Urinary bladder (tissue), 4 donors: ENCODE data around the gene TBC1D21. TPM values are rescaled to one million over a fixed set of nuclear protein-coding genes. Genes with fewer than 3 reads are reported as not detected.
"Not testable (repeated sequence)": the region's sequence is repeated elsewhere in the genome, so short reads cannot be mapped to it uniquely, and the experiment has no call there.

Experiments
- DNase-seq: peaks from one replicate; pipeline ENCODE4 v3.0.0-alpha.2; 2015; ENCODE audit errors: extremely low spot score
- H3K27ac ChIP-seq: one replicate; pipeline ENCODE4 v1.5.1; 2013; ENCODE audit warnings: low read depth, mild to moderate bottlenecking, moderate library complexity
- H3K36me3 ChIP-seq: one replicate; pipeline ENCODE4 v1.6.1; 2013; ENCODE audit warnings: mild to moderate bottlenecking, moderate library complexity; ENCODE audit not compliant: insufficient read depth
- H3K4me1 ChIP-seq: one replicate; pipeline ENCODE4 v1.6.1; 2013; ENCODE audit warnings: mild to moderate bottlenecking, moderate library complexity; ENCODE audit not compliant: insufficient read depth
- H3K4me3 ChIP-seq: one replicate; pipeline ENCODE4 v1.5.1; 2013; ENCODE audit warnings: low read depth, low read length
- WGBS: extraction: QIAGEN DNeasy Blood & Tissue Kit; methylation state at CpG from one replicate; pipeline ENCODE4 v1.1.7; 2013; 5-methylcytosine and 5-hydroxymethylcytosine counted together
- polyA plus RNA-seq: library from polyadenylated mRNA; stranded (reverse); fragments of 200-250 nt; gene quantifications from one replicate; pipeline ENCODE4 v1.2.3, GENCODE V29; 2013
- total RNA-seq: library from RNA; depleted of rRNA; stranded (reverse); fragments of >200 nt; gene quantifications from one replicate; pipeline ENCODE4 v1.2.3, GENCODE V29; 2014
- donor health status: healthy with polysubstance abuse.
- donor health status: healthy.

Gene TBC1D21
- total and polyA plus RNA-seq, 2 donors: not detected

- no peaks in the 10 kb centered on the region for H3K36me3 ChIP-seq
- WGBS: 57% methylated on average over 5 of the region's 5 CpGs
- no peak for DNase-seq
- no peak overlapping the region for H3K27ac ChIP-seq
- no peak overlapping the region for H3K4me3 ChIP-seq
- no peaks in the 10 kb centered on the region for H3K4me1 ChIP-seq
Measured at GRCh38 chr15:73928971-73929627, 55.7 kb downstream of the TBC1D21 start.

- WGBS: 40% methylated on average over 8 of the region's 8 CpGs
- no peak overlapping the region for H3K27ac ChIP-seq
- no peaks in the 10 kb centered on the region for H3K36me3 ChIP-seq
- DNase-seq: no peak
- no peak overlapping the region for H3K4me3 ChIP-seq
- no peaks in the 10 kb centered on the region for H3K4me1 ChIP-seq
Measured at GRCh38 chr15:73930371-73930770, 57.0 kb downstream of the TBC1D21 start.

GRCh38 chr15:73930790-73931281 lies 57.5 kb downstream of the TBC1D21 start:
- WGBS: 59% methylated on average over 7 of the region's 7 CpGs
- no peaks in the 10 kb centered on the region for H3K4me1 ChIP-seq
- no peak overlapping the region for H3K27ac ChIP-seq
- H3K36me3 ChIP-seq: no peaks in the 10 kb centered on the region
- no peak overlapping the region for H3K4me3 ChIP-seq
- no peak for DNase-seq

DNA sequence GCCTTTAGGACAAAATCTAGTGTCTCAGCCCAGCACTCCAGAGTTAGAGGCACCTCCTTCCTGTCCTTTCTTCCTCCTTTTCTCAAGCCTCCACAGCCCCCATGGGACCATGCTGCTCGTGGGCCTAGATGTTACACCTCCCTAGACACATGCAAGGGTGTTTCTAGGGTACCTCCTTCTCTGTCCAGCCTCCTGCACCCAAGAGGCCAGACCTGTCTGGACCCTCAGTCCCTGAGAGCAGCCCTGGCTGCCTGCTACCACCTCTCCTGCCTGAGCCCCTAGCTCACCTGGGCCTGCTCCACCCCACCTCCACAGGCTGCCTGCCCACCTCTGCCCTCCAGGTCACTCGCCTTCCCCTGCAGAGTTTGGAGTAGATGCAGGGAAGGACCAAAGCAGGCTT lies 58.1 kb downstream of the TBC1D21 start:
- WGBS: 69% methylated on average over 2 of the region's 2 CpGs
- H3K36me3 ChIP-seq: no peaks in the 10 kb centered on the region
- DNase-seq: no peak
- no peak overlapping the region for H3K4me3 ChIP-seq
- H3K4me1 ChIP-seq: no peaks in the 10 kb centered on the region
- H3K27ac ChIP-seq: no peak overlapping the region

DNA sequence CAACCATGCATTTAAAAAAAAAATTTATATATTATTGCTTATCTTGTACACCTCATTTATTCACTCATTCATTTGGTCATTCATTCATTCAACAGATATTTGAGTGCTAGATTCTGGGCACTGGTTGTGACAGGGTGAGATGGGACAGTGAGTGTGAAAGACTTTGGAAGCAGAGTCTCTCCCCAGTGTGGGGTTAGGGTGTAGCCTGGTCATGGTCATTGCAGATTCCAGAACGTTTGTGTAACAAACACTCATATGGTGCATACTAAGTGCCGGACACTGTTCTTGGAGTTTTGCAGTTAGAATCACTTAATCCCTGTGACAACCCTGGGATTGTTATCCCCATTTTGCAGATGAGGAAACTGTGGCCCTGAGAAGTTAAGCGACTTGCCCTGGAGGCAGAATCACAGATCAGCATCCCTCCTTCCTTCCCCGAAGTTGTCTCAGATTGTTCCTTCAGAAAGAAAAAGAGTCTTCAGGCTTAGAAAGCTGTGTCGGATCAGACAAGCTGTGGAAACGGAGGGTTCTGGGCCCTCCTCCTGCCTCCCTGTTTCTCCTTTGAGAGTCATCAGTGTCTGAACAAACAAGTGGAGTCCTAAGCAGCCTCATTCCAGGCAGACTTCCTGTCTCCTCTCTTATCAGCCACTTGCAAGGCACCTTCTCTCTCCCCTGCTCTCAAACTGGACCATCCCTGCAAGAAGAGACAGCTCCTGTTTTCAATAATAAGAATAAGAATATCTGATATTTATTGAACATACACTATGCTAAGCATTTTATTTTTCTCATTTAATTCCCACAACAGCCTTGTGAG lies 59.2 kb downstream of the TBC1D21 start:
- H3K4me3 ChIP-seq: no peak overlapping the region
- no peaks in the 10 kb centered on the region for H3K4me1 ChIP-seq
- H3K27ac ChIP-seq: no peak overlapping the region
- DNase-seq: no peak
- no peaks in the 10 kb centered on the region for H3K36me3 ChIP-seq
- WGBS: 71% methylated on average over 6 of the region's 6 CpGs

- H3K27ac ChIP-seq: no peak overlapping the region
- no peak overlapping the region for H3K4me3 ChIP-seq
- no peaks in the 10 kb centered on the region for H3K36me3 ChIP-seq
- DNase-seq: no peak
- H3K4me1 ChIP-seq: no peaks in the 10 kb centered on the region
- WGBS: 77% methylated on average over 7 of the region's 7 CpGs
Measured at GRCh38 chr15:73934281-73934680, 60.9 kb downstream of the TBC1D21 start.

GRCh38 chr15:73935547-73935946 lies 62.2 kb downstream of the TBC1D21 start:
- Histone ChIP-seq H3K27ac (no peak overlapping the region), H3K4me1 (no peaks in the 10 kb centered on the region), H3K4me3 (no peak overlapping the region), H3K36me3 (no peaks in the 10 kb centered on the region)
- 92% methylated on average over 4 of the region's 4 CpGs for WGBS
- no peak for DNase-seq

DNA sequence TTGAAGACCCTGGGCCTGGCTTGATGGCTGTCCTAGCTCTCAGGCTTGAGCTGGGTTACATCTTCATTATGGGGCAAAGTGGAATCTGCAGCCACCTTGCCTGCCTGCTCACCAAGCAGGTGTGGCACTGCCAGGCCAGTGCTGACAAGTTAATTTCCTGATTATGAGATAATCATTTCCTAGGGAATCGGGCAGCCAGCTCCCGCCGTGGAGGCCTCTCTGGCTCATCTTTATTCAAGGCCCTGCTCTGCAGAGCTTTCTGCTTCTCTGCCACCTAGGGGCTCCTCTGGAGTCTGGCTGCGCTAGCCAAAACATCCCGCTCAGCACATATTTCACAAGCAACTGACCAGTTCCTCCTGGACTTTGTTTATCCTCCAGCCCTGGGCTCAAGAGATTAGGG lies 62.8 kb downstream of the TBC1D21 start:
- no peak for DNase-seq
- no peak overlapping the region for H3K27ac ChIP-seq
- no peaks in the 10 kb centered on the region for H3K4me1 ChIP-seq
- WGBS: 18% methylated on average over 5 of the region's 5 CpGs
- H3K4me3 ChIP-seq: no peak overlapping the region
- no peaks in the 10 kb centered on the region for H3K36me3 ChIP-seq

DNA sequence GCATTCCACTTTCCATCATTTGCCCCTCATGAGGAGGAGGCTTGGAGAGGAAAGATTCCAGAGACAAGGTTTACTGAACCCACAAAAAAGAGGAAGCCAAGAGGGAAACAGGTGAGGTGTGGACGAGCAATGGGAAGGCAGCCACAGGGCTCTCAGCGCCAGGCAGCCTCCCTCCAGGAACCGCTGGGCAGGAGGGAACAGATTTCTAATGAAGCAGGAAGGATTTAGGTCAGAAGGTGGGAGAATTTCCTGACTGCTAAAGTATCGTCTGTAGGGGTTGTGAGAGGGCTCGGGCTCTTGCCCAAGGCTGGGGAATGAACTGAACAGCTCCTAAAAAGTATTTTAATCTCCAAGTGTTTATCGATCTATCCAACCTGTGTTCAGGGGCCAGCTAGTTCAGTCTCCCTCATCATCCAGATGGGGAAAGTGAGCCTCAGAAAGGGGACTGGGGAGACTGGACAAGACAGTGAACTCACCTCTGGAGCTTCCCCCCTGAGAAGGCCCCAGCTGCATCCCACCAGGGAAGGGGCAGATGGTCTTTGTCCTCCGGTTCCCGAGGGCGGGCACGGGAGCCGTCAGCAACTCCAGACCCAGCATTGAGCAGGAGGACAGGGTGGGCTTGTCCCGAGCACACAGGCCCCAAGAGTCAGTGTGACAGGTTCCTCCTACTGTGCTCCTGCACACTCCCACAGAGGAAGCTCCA lies 63.4 kb downstream of the TBC1D21 start:
- no peak overlapping the region for H3K27ac ChIP-seq
- H3K4me3 ChIP-seq: no peak overlapping the region
- no peaks in the 10 kb centered on the region for H3K36me3 ChIP-seq
- 48% methylated on average over 12 of the region's 12 CpGs for WGBS
- DNase-seq: no peak
- no peaks in the 10 kb centered on the region for H3K4me1 ChIP-seq

DNA sequence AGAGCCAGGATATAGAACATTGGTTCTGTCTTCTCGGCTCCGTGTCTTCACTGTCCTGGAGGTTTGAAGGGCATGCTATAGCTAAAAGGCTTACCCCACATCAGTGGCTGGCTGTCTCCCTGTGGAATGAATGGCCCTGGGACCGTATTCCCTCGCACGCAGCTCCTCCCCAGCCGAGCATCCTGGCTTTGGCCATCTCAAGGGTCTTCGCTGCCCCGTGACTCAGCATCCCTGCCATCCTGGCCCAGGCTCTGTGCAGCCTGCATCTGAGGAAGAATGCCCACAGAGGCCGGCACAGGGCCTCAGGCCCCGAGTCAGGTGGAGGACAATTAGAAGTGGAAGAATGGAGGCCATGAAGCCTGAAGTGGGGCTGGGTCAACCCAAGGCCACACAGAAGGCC lies 63.9 kb downstream of the TBC1D21 start:
- no peak for DNase-seq
- no peak overlapping the region for H3K4me3 ChIP-seq
- 85% methylated on average over 10 of the region's 10 CpGs for WGBS
- H3K4me1 ChIP-seq: no peaks in the 10 kb centered on the region
- H3K36me3 ChIP-seq: no peaks in the 10 kb centered on the region
- H3K27ac ChIP-seq: no peak overlapping the region

DNA sequence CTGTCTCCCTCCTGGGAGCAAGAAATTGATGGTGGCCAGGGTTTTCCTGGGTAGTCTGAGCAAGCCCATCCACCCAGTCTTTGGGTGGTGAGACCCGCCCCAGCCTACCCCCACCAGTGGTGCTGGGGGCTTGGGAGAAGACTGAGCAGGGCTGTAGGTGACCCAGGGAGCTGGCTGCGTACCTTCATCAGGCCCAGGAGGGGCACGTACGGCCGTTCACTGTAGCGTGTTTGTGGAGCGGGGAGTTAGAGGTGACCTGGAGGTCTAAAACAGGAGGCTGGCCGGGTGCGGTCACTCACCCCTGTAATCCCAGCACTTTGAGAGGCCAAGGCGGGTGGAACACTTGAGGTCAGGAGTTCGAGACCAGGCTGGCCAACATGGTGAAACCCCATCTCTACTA lies 64.4 kb downstream of the TBC1D21 start:
- no peaks in the 10 kb centered on the region for H3K36me3 ChIP-seq
- 97% methylated on average over 11 of the region's 11 CpGs for WGBS
- no peak for DNase-seq
- no peak overlapping the region for H3K27ac ChIP-seq
- no peak overlapping the region for H3K4me3 ChIP-seq
- no peaks in the 10 kb centered on the region for H3K4me1 ChIP-seq

- WGBS: 93% methylated on average over 8 of the region's 8 CpGs
- H3K4me1 ChIP-seq, DNase-seq, H3K27ac ChIP-seq, H3K36me3 ChIP-seq, H3K4me3 ChIP-seq: not testable (repeated sequence)
Measured at GRCh38 chr15:73938516-73938915, 65.2 kb downstream of the TBC1D21 start.
